Stimulated activated naive CD4-positive, alpha-beta T cell (primary cell): ENCODE results near the gene TMEM135.
A peak's percentile ranks its signal among the peaks of the same experiment; 100 is the strongest.

ENCODE experiments used
- DNase-seq, 6 experiments: peaks; one replicate each; lab custom pipeline; 2025; lab: John Stamatoyannopoulos, UW

Gene TMEM135

DNA sequence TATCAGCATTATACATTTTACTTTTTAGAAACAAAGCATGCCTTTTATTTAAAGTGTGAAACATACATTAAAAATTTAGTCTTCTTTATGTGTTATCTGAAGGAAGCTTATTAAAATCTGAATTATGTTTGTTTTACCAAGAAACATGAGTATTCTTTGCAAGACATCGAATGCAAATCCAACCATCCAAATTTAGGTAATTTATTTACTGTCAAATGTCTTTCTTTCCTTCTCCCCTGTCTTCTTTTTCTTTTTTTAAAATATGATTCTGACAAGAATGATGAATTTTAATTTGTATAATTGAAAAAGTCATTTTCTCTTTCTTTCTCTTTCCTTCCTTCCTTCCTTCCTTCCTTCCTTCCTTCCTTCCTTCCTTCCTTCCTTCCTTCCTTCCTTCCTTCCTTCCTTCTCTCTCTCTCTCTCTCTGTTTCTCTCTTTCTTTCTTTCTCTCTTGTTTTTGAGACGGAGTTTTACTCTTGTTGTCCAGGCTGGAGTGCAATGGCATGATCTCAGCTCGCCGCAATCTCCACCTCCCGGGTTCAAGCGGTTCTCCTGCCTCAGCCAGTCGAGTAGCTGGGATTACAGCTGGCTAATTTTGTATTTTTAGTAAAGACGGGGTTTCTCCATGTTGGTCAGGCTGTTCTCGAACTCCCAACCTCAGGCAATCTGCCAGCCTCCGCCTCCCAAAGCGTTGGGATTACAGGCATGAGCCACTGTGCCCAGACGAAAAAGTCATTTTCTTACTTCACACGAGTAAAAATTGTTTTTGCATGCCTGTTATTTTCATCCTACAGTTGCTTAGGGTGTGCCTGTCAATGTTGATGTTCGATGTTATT lies 157.5 kb downstream of the TMEM135 start:
- no peak for DNase-seq

- DNase-seq = no peak
These were observed 160.6 kb downstream of the TMEM135 start for GRCh38 chr11:87198266-87198881.

DNA sequence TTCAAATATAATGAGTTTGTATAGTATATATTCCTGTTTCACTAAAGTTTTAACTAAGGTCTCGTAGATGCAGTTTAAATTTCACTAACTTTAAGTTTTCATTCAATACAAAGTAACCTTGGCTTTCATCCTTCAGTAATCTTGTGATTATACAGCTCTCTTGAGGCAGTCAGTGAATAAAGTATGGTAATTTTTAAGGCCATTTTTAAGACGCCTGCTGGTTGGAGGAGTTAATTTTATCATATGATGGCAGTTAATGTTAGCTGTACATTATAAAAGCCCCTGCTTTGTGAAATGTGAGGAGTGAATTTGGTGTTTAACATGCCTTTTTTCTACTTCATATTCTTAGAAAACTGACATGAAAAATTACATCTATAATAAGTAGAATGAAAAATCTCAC lies 163.6 kb downstream of the TMEM135 start:
- DNase-seq = no peak

DNA sequence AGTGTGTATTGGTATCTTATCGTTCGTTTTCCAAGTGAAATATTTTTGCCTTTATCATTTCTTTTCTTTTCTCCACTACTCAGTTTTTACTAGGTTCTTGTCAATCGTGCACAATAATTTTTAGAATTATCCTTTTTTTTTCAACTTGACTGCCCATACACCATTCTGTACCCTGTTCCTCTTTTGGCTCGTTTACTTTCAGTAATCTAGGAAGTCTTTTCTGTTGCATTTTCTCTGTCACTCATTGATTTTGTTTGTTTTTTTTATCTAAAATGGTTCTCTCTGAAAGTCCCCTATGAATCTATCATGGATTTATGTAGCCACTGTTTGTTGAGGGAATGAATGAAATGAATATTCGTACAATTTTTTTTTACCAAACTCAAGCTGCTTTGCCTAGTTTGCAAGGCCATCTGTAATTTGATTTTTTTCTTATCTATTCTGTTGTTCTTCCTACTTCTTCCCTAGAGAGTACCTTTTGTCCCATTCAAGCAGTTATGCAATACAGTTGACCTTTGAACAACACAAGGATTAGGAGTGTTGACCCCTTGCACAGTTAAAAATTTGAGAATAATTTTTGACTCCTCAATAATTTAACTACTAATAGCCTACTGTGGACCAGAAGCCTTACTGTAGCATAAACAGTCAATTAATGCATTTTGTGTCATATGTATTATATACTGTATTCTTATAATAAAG lies 166.3 kb downstream of the TMEM135 start:
- no peak for DNase-seq

DNA sequence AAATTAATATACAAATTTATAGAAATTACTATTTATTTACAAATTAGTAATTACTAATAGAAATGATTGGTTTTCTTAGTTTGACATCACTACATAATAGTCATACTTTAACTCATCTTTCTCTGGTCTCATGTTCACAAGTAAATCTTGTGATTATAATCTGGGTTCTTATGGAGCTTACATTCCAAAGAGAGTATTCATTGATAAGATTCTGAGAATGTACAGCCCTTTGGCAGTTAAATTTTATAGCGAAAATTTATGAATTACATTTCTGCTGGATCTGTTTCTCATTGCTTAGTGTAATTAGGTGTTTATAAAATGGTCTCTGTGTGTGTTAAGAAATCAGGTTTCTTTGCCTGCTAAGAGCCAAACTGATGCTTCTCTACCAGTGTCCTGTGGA lies 175.2 kb downstream of the TMEM135 start:
- DNase-seq = no peak

DNA sequence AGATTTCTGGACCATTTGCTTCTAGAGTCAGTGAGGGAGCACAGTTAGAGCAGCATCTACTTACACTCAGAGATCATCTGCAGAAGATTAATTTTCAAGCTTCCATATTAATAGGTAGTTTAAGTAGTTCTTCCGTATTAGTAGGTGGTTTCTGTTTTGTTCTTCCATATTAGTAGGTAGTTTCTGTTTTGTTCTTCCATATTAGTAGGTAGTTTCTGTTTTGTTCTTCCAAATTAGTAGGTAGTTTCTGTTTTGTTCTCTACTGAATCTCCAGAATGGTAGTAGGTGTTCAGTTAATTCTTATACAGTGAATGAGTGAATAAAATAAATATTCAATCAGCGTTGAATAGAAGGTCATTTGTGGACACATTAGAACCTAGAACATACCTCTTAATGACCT lies 175.7 kb downstream of the TMEM135 start:
- no peak for DNase-seq

- no peak for DNase-seq
These were observed 177.5 kb downstream of the TMEM135 start for GRCh38 chr11:87215236-87215635.

DNA sequence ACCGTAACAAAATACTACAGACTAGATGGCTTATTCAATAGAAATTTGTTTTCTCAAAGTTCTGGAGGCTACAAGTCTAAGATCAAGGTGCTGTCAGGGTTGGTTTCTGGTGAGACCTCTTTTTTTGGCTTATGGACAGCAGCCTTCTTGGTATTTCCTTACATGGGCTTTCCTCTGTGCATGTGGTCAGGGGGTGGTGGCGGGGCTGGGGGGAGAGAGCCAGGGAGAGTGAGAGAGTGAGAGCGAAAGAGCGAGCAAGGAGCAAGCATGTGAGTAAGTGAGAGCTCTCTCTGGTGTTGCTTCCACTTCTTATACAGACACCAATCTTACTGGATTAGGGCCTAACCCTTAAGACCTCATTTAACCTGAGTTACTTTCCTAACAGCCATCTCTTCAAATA lies 181.5 kb downstream of the TMEM135 start:
- no peak for DNase-seq

- no peak for DNase-seq
These were observed 186.1 kb downstream of the TMEM135 start for GRCh38 chr11:87223816-87224215.

DNA sequence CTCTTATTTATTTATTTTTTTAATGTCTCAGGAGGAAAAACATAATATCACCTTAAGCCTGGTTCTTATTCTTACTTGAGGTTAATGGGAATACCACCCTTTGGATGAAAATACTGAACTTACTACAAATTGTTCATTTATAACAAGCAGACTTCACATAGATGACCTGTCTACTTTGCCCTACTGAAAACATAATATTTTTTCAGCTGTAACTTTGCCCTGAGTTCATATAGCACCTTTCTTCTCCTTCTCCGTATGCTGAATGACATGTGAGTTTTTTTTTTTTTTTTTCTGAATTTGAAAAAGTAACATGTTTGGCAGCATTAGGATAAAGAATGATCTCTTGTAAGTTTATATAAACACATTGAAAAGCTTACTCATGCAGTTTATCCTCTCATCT lies 186.8 kb downstream of the TMEM135 start:
- DNase-seq = no peak

GRCh38 chr11:87228820-87229219 lies 191.1 kb downstream of the TMEM135 start:
- no peak for DNase-seq

DNA sequence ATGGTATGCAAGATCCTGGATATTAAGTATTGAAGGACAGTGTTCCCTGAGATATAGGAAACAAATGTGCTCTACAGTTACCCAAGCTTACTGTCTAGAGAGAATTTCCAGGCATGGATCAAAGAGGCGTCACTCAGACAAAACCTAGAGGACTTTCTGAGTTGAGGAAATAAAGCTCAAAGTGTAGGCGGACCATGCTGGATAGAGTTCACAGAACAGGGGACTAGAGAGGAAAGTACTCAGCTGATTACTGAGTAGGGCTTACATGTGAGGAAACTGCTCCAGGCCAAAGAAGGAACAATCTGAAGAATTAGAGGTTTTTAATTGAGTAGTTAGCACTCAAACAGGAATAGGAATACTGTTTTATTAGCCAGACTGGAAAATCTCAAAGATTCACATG lies 193.3 kb downstream of the TMEM135 start:
- no peak for DNase-seq

DNA sequence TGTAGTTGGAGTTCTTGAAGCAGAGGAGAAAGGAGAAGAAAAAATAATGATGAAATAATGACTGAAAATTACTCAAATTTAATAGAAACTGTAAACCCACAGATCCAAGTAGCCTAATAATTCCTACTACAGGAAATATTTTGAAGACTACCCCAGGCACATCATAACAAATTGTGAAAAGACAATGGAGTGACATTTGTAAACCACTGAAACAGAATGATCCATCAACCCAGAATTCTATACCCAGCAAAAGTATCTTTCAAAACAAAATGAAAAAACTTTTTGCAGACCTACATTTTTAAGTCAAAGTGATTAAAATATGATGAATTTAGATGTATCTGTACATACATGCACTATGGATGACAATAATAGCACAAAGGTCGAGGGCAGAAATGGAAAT lies 194.6 kb downstream of the TMEM135 start:
- DNase-seq = no peak

DNA sequence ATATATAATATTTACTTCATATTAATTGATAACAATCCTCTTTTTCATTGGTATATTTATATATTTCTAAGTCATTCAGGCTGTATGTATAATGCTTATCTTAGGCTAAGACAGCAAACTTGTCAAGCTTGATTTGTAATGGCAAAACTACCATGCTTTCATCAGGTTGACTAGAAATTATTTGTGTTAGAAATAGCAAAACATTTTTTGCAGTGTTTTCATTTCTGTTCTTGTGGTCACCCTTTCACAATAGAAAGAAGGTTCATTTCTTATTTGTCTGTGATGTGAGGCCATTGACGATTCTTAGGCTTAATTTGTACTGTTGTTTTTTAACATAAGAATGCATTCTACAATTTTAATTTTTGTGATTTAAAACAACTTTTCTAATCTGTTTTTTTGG lies 197.6 kb downstream of the TMEM135 start:
- no peak for DNase-seq

GRCh38 chr11:87236368-87236767 lies 198.6 kb downstream of the TMEM135 start:
- no peak for DNase-seq

DNA sequence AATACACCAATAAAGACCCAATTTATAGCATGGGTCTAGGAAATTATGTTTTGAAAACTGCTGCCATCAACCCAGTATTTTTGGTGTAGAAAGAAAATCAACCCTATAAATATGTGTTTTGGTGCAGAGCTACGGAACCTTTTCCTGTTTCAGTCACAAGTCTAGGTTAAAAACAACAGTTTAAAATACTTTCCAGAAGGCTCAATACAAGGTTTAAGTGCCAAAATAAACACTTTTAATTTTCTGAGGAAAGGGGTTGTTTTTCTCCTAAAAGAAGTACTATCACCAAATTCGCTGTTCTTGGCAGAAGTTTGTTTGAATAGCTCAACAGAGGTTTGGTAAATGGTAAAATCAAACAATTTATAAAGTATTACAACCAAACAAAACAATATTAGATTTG lies 201.3 kb downstream of the TMEM135 start:
- DNase-seq = no peak

GRCh38 chr11:87239531-87239930 lies 201.8 kb downstream of the TMEM135 start:
- DNase-seq = no peak

GRCh38 chr11:87251560-87251959 lies 213.8 kb downstream of the TMEM135 start:
- no peak for DNase-seq

GRCh38 chr11:87252869-87253268 lies 215.1 kb downstream of the TMEM135 start:
- peak in 1 of 6 experiments; percentile 4 for DNase-seq

- DNase-seq = no peak
These were observed 216.8 kb downstream of the TMEM135 start for GRCh38 chr11:87254562-87254961.

- DNase-seq = no peak
These were observed 217.9 kb downstream of the TMEM135 start for GRCh38 chr11:87255589-87255988.

DNA sequence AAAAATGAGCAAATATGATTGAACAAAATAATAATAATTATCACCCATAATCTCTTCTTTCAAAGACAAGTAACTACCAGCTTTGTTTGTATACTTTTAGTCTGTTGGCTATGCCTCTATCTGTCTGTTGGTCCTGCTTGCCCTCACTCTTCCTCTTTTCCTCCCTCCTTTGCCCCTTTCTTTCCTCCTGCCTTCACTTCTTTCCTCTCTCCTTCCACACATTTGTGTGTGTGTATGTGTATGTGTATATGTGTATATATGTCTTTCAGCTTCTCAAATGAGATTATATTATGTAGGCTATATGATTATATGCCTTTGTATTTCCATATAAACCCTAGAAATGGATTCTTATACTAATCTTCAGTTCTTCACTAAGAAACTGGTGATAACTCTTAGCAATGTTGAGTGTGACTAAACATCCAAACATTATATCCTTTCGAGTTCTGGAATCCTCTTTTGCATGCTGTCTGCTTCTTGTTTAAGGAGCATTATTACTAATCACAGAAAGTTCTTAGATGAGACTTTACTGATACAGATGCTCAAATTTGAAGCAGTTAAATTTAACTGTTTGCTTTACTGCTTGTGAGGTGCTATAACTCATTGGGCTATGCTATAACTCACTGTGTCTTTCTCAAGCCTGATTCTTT lies 219.1 kb downstream of the TMEM135 start:
- no peak for DNase-seq
